GM12873 (cell line): ENCODE measurements around the gene SLITRK4.

Experiments
- CTCF ChIP-seq: IDR thresholded peaks from 2 replicates; pipeline ENCODE4 v1.5.1; 2012; ENCODE audit warnings: low read depth, mild to moderate bottlenecking, moderate library complexity, low read length, control low read depth; ENCODE audit not compliant: insufficient read depth; ENCODE audit errors: missing control alignments

The SLITRK4 gene

GRCh38 chrX:143648705-143649104 lies 12.8 kb upstream of the SLITRK4 start:
- peak; percentile 38 for TF ChIP-seq CTCF

- TF ChIP-seq CTCF, result no peak
These were observed 6.5 kb upstream of the SLITRK4 start for GRCh38 chrX:143642426-143642825.

GRCh38 chrX:143636831-143637230 lies 930 bp upstream of the SLITRK4 start:
- no peak for TF ChIP-seq CTCF

- no peak for TF ChIP-seq CTCF
These were observed 1.0 kb downstream of the SLITRK4 start for GRCh38 chrX:143634663-143635455.

GRCh38 chrX:143634309-143634662 lies 1.6 kb downstream of the SLITRK4 start:
- TF ChIP-seq CTCF, result no peak

GRCh38 chrX:143633461-143634308 lies 2.2 kb downstream of the SLITRK4 start:
- no peak for TF ChIP-seq CTCF

GRCh38 chrX:143632625-143633410 lies 3.1 kb downstream of the SLITRK4 start:
- TF ChIP-seq CTCF, result no peak
